Upper lobe of left lung (tissue), 6 donors: ENCODE data around the gene NCK2. TPM values are rescaled to one million over a fixed set of nuclear protein-coding genes. Genes with fewer than 3 reads are reported as not detected.
A peak's percentile ranks its signal among the peaks of the same experiment; 100 is the strongest.

Source experiments
- ATAC-seq, 2 donors: fragments of 200-7000 bp; cut with Tn5 transposase; one replicate each; pipeline ENCODE4 v1.9.1; 2022; ENCODE audit warnings: mild to moderate bottlenecking in 2 of 2, moderate library complexity in 2 of 2; ENCODE audit not compliant: low FRiP score in 2 of 2
- DNase-seq, 2 donors: peaks; one replicate each; pipeline ENCODE4 v3.0.0-alpha.2; 2019 to 2020
- H3K27ac ChIP-seq, 4 donors: fragments of 200-600 bp; sonication (generic); one replicate each; pipeline ENCODE4 v1.5.1; 2016 to 2019
- H3K27me3 ChIP-seq, 4 donors: fragments of 200-600 bp; sonication (generic); one replicate each; pipeline ENCODE4 v1.5.1; 2017 to 2019
- H3K36me3 ChIP-seq, 4 donors: fragments of 200-600 bp; sonication (generic); one replicate each; pipeline ENCODE4 v1.5.1; 2016 to 2019
- H3K4me1 ChIP-seq, 4 donors: fragments of 200-600 bp; sonication (generic); one replicate each; pipeline ENCODE4 v1.5.1; 2018 to 2019
- H3K4me3 ChIP-seq, 4 donors: fragments of 200-600 bp; sonication (generic); one replicate each; pipeline ENCODE4 v1.5.1; 2017 to 2019; ENCODE audit warnings: mild to moderate bottlenecking in 2 of 4, moderate library complexity in 1 of 4
- H3K9me3 ChIP-seq, 4 donors: fragments of 200-600 bp; sonication (generic); one replicate each; pipeline ENCODE4 v1.5.1; 2018 to 2019
- EP300 ChIP-seq, 4 donors: sonication (generic); formaldehyde crosslinking; IDR thresholded peaks; one replicate each; pipeline ENCODE4 v1.5.1; 2017; ENCODE audit warnings: antibody characterized with exemption in 4 of 4, control low read depth in 2 of 4
- POLR2A ChIP-seq, 4 donors: fragments of 450-650 bp; IDR thresholded peaks; one replicate each; pipeline ENCODE4 v1.5.1; 2016 to 2017; ENCODE audit warnings: antibody characterized with exemption in 4 of 4, mild to moderate bottlenecking in 2 of 4
- POLR2AphosphoS5 ChIP-seq, 2 donors: sonication (generic); formaldehyde crosslinking; IDR thresholded peaks; one replicate each; pipeline ENCODE4 v1.5.1; 2017; ENCODE audit warnings: antibody characterized with exemption in 2 of 2
- WGBS, 2 donors: methylation state at CpG; one replicate each; pipeline ENCODE4 v1.1.5; 2017 to 2018; 5-methylcytosine and 5-hydroxymethylcytosine counted together
- total RNA-seq, 6 donors: library from RNA; depleted of rRNA in 4 of 6; stranded (reverse); fragments of >200 nt in 4 of 6; gene quantifications; one replicate each; pipeline versions ENCODE4 v1.1.0 to v1.2.1, GENCODE V29; 2016 to 2021
- TF ChIP-seq, protein P1 (sequence below), 6 experiments: fragments of 450-650 bp in 4 of 6; fragments of 200-600 bp in 2 of 6; sonication (generic) in 2 of 6; IDR thresholded peaks; one replicate each; pipeline ENCODE4 v1.5.1; 2016 to 2019; ENCODE audit warnings: antibody characterized with exemption in 6 of 6
- donor health status: DM: no; HTN: no; CAD: no; lungs with moderate emphysema.
- donor health status: DM: no; HTN: yes; CAD: no; lungs with severe emphysema.

Gene NCK2
- total RNA-seq, 6 donors from 2014 or later: 29.3 to 48.6 (median 37.9) TPM

DNA sequence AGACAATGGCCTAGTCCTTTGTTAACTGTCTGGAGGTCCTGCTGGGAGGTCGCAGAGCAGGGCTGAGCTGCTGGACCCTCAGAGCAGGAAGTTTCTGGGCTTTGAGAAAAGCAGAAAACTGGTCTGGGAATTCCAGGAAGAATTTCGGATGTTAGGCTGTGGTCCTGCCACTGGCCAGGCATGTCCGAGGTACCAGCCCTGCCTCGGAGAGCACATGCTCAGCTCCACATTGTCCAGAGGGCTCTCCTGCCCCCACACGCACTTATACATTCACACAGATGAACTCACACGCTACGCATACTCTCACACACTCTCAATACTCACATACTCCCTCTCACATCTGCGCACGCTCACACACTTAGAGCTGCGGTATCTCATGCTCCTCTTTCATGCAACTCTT lies 146.1 kb downstream of the NCK2 start:
- no peak for DNase-seq
- no peak for ATAC-seq
- no peak overlapping the region for H3K4me3 ChIP-seq
- peaks cover 6 to 14% (median 10%) of the 10 kb centered on the region in 4 donors for H3K4me1 ChIP-seq
- peaks cover 0 to 23% (median 17%) of the 10 kb centered on the region in 4 donors for H3K36me3 ChIP-seq
- H3K27me3 ChIP-seq: no peaks in the 10 kb centered on the region
- no peak overlapping the region for H3K27ac ChIP-seq
- TF ChIP-seq, protein P1, sequence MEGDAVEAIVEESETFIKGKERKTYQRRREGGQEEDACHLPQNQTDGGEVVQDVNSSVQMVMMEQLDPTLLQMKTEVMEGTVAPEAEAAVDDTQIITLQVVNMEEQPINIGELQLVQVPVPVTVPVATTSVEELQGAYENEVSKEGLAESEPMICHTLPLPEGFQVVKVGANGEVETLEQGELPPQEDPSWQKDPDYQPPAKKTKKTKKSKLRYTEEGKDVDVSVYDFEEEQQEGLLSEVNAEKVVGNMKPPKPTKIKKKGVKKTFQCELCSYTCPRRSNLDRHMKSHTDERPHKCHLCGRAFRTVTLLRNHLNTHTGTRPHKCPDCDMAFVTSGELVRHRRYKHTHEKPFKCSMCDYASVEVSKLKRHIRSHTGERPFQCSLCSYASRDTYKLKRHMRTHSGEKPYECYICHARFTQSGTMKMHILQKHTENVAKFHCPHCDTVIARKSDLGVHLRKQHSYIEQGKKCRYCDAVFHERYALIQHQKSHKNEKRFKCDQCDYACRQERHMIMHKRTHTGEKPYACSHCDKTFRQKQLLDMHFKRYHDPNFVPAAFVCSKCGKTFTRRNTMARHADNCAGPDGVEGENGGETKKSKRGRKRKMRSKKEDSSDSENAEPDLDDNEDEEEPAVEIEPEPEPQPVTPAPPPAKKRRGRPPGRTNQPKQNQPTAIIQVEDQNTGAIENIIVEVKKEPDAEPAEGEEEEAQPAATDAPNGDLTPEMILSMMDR (IDR thresholded peaks at IDR 0.05): no peak
- TF ChIP-seq EP300 (IDR thresholded peaks at IDR 0.05) (no peak), POLR2AphosphoS5 (IDR thresholded peaks at IDR 0.05) (no peak), POLR2A (IDR thresholded peaks at IDR 0.05) (no peak)
- 94 to 98% methylated on average over 10 of the region's 10 CpGs for WGBS, 2 donors
- peaks cover 0 to 4% (median 0%) of the 10 kb centered on the region in 4 donors for H3K9me3 ChIP-seq

DNA sequence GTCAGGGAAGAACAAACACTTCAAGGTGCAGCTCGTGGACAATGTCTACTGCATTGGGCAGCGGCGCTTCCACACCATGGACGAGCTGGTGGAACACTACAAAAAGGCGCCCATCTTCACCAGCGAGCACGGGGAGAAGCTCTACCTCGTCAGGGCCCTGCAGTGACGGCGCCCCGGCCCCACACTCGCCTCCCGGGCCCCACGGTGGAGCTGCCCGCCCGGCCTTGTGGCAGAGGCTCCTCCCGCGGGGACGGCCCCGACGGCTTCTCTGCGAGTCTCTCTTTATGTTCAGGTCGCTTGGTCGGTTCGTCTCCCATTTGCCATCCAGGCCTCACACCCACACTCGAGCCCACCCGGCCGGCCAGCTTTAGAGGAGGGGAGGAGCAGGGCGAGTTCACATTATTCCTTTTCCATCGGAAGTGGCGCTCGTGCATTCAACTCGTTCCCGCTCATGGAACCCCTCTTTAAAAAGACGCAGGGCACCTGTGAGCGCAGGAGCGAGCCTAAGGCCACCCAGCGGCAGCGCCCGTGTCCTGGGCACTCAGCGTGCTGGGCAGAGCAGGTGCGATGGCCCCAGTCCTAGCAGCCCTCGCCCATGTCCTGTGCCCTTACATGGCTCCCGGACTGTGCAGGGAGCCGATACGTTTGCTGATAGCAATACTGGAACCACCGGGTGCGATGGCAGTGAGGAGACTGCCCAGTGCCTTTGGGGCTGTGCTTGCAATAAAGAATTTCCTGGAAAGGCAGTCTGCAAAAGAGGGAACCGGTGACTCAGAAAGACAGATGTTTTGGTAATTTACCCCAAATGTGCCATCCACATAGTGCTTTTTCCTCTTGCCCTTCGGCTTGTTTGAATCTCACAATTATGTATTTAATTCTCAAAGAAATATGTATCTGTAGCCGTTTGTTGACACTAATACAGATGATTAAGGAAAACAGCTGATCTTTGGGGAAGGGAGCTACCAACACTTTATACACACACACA lies 148.6 kb downstream of the NCK2 start:
- WGBS, 2 donors: 96 to 98% methylated on average over 48 to 51 of the region's 51 CpGs
- DNase-seq (peak in 1 of 2 donors; percentile 81), ATAC-seq (no peak)
- Histone ChIP-seq H3K36me3 (peaks cover 0 to 23% (median 17%) of the 10 kb centered on the region in 4 donors), H3K27me3 (no peaks in the 10 kb centered on the region), H3K4me1 (no peaks in the 10 kb centered on the region), H3K4me3 (no peak overlapping the region), H3K27ac (no peak overlapping the region), H3K9me3 (peaks cover 0 to 4% (median 0%) of the 10 kb centered on the region in 4 donors)
- TF ChIP-seq EP300 (IDR thresholded peaks at IDR 0.05) (no peak), POLR2A (IDR thresholded peaks at IDR 0.05) (no peak), POLR2AphosphoS5 (IDR thresholded peaks at IDR 0.05) (no peak)
- TF ChIP-seq, protein P1 (IDR thresholded peaks at IDR 0.05): no peak

DNA sequence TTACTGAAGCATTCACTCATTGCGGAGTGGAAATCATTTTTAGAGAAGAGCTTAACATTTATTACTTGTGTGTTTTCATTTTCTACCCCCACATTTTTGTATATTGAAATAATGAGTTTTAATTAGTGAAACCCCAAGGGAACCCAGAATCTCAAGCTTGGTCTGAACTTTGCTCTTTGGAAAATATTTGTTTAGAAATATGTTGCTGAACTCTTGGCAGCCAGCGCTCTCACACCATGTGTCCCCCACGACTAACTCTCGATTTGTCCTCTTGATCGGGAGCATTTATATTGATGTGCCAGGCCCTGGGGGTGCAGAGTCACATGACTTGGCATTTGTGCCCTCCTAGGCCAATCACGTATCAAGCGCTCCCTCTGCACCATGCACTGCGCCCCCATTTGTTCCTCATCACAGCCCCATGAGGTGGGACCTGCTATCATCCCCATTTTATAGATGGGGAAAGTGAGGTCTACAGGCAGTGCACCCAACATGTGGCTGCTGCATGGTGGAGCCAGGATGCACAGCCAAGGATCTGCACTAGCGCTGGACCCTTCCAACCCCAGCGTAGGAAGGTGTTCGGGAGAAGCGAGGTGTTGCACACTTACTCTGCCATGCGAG lies 149.7 kb downstream of the NCK2 start:
- TF ChIP-seq POLR2A (IDR thresholded peaks at IDR 0.05): no peak
- no peak for TF ChIP-seq POLR2AphosphoS5 (IDR thresholded peaks at IDR 0.05)
- no peak for TF ChIP-seq EP300 (IDR thresholded peaks at IDR 0.05)
- TF ChIP-seq, protein P1 (IDR thresholded peaks at IDR 0.05): no peak
- WGBS, 2 donors: 88 to 93% methylated on average over 13 of the region's 13 CpGs
- H3K4me3 ChIP-seq: no peak overlapping the region
- H3K27ac ChIP-seq: no peak overlapping the region
- no peak for DNase-seq
- H3K36me3 ChIP-seq: peaks cover 0 to 23% (median 17%) of the 10 kb centered on the region in 4 donors
- H3K4me1 ChIP-seq: no peaks in the 10 kb centered on the region
- no peaks in the 10 kb centered on the region for H3K27me3 ChIP-seq
- ATAC-seq: no peak
- no peaks in the 10 kb centered on the region for H3K9me3 ChIP-seq

DNA sequence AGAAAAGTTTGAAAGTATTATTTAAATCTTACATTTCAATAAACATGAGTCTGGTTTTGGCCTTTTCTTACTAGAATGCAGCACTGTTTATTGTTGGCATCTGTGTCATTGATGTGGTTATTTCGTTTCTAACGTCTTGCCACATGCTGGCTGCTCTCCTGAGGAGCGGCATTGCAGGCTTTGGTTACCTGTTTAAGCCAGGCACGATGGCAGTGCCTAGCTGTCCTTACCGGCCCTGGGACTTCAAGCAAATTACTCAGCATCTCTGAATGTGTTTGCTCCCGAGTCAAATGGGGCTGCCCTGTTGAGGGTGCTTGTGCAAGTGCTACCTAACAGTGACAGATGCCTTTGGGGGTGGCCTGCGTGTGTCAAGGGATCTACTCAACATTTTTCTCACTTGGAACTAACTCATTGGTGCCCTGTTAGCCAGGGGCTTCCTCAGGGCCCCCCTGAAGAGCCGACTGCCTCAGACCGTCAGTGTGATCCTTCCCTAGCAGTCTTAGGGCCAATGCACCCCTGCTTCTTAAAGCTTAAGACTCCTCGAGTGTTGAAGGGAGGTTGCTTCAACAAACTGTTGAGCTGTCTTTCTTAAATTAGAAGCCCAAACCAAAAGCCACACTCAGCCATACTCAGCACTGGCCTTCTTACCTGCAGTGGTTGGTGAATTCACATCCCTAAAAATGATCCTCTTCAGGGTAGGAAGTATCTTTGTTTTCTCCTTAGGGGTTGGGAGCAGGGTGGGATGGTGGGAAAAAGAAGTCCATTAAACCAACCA lies 151.5 kb downstream of the NCK2 start:
- ATAC-seq: no peak
- H3K27ac ChIP-seq: no peak overlapping the region
- TF ChIP-seq, protein P1 (IDR thresholded peaks at IDR 0.05): no peak
- no peak for TF ChIP-seq EP300 (IDR thresholded peaks at IDR 0.05)
- no peak for TF ChIP-seq POLR2A (IDR thresholded peaks at IDR 0.05)
- no peak for TF ChIP-seq POLR2AphosphoS5 (IDR thresholded peaks at IDR 0.05)
- DNase-seq: no peak
- WGBS, 2 donors: 89 to 91% methylated on average over 10 of the region's 10 CpGs
- H3K4me1 ChIP-seq: no peaks in the 10 kb centered on the region
- H3K9me3 ChIP-seq: no peaks in the 10 kb centered on the region
- no peak overlapping the region for H3K4me3 ChIP-seq
- H3K36me3 ChIP-seq: peaks cover 0 to 23% (median 17%) of the 10 kb centered on the region in 4 donors
- H3K27me3 ChIP-seq: no peaks in the 10 kb centered on the region
